H9 (cell line): Measurements from ENCODE around the gene GNAT3. TPM values are rescaled to one million over a fixed set of nuclear protein-coding genes. Genes with fewer than 3 reads are reported as not detected.

ENCODE experiments used
- DNase-seq: peaks from one replicate; pipeline ENCODE4 v3.0.0-alpha.2; 2017
- H2AFZ ChIP-seq: one replicate; pipeline ENCODE4 v1.6.1; 2013; ENCODE audit warnings: mild to moderate bottlenecking, low read length, control low read depth, moderate library complexity
- H2AK5ac ChIP-seq: 2 replicates; pipeline ENCODE4 v1.6.1; 2013; ENCODE audit warnings: low read length, control low read depth, mixed read lengths; ENCODE audit not compliant: insufficient read length
- H2BK120ac ChIP-seq: one replicate; pipeline ENCODE4 v1.6.1; 2013; ENCODE audit warnings: low read depth, mild to moderate bottlenecking, low read length, control low read depth, inconsistent platforms; ENCODE audit not compliant: poor library complexity, severe bottlenecking
- H2BK12ac ChIP-seq: 2 replicates; pipeline ENCODE4 v1.6.1; 2013; ENCODE audit warnings: low read length, control low read depth, mixed read lengths, low read depth; ENCODE audit not compliant: insufficient read length
- H2BK15ac ChIP-seq: 2 replicates; pipeline ENCODE4 v1.6.1; 2013; ENCODE audit warnings: low read depth, low read length, control low read depth
- H2BK20ac ChIP-seq: one replicate; pipeline ENCODE4 v1.6.1; 2013; ENCODE audit warnings: low read depth, mild to moderate bottlenecking, low read length, control low read depth, inconsistent platforms; ENCODE audit not compliant: poor library complexity, severe bottlenecking
- H2BK5ac ChIP-seq: 2 replicates; pipeline ENCODE4 v1.6.1; 2013; ENCODE audit warnings: low read length, control low read depth, mixed read lengths; ENCODE audit not compliant: insufficient read length
- H3K14ac ChIP-seq: 2 replicates; pipeline ENCODE4 v1.6.1; 2013; ENCODE audit warnings: low read length, control low read depth; ENCODE audit not compliant: insufficient read depth
- H3K18ac ChIP-seq: 2 replicates; pipeline ENCODE4 v1.6.1; 2013; ENCODE audit warnings: low read depth, mild to moderate bottlenecking, mixed read lengths, low read length, control low read depth; ENCODE audit not compliant: insufficient read length
- H3K23ac ChIP-seq: 2 replicates; pipeline ENCODE4 v1.6.1; 2013; ENCODE audit warnings: low read length, control low read depth, mixed read lengths, low read depth; ENCODE audit not compliant: insufficient read length
- H3K23me2 ChIP-seq: 2 replicates; pipeline ENCODE4 v1.6.1; 2013; ENCODE audit warnings: low read depth, mild to moderate bottlenecking, mixed read lengths, low read length, control low read depth; ENCODE audit not compliant: insufficient read length, poor library complexity, severe bottlenecking
- H3K27ac ChIP-seq: 2 replicates; pipeline ENCODE4 v1.5.1; 2013; ENCODE audit warnings: low read length, control low read depth, mixed read lengths, low read depth; ENCODE audit not compliant: insufficient read length
- H3K27me3 ChIP-seq: 2 replicates; pipeline ENCODE4 v1.6.1; 2013; ENCODE audit warnings: low read length, control low read depth, inconsistent platforms; ENCODE audit not compliant: insufficient read depth
- H3K4ac ChIP-seq: 2 replicates; pipeline ENCODE4 v1.6.1; 2013; ENCODE audit warnings: low read depth, mild to moderate bottlenecking, control low read depth, inconsistent platforms, low read length, moderate library complexity
- H3K4me1 ChIP-seq: 2 replicates; pipeline ENCODE4 v1.6.1; 2013; ENCODE audit warnings: low read length, control low read depth, inconsistent platforms; ENCODE audit not compliant: insufficient read depth
- H3K4me2 ChIP-seq: 2 replicates; pipeline ENCODE4 v1.6.1; 2013; ENCODE audit warnings: low read length, control low read depth, mixed read lengths; ENCODE audit not compliant: insufficient read length, insufficient read depth
- H3K56ac ChIP-seq: 2 replicates; pipeline ENCODE4 v1.6.1; 2013; ENCODE audit warnings: low read depth, mild to moderate bottlenecking, mixed read lengths, low read length, control low read depth; ENCODE audit not compliant: insufficient read length
- H3K79me1 ChIP-seq: 2 replicates; pipeline ENCODE4 v1.6.1; 2013; ENCODE audit warnings: low read depth, mild to moderate bottlenecking, moderate library complexity, low read length, control low read depth, inconsistent platforms; ENCODE audit not compliant: insufficient read depth, poor library complexity, severe bottlenecking
- H3K79me2 ChIP-seq: 2 replicates; pipeline ENCODE4 v1.6.1; 2013; ENCODE audit warnings: low read length, control low read depth, inconsistent platforms; ENCODE audit not compliant: insufficient read depth
- H3K9ac ChIP-seq: 2 replicates; pipeline ENCODE4 v1.6.1; 2013; ENCODE audit warnings: low read length, control low read depth, mixed read lengths; ENCODE audit not compliant: insufficient read length; ENCODE audit errors: extremely low read depth
- H3K9me3 ChIP-seq: one replicate; pipeline ENCODE4 v1.6.1; 2013; ENCODE audit warnings: low read depth, low read length, inconsistent platforms; ENCODE audit not compliant: control insufficient read depth
- H3T11ph ChIP-seq: one replicate; pipeline ENCODE4 v1.6.1; 2013; ENCODE audit warnings: mild to moderate bottlenecking, low read length, control low read depth, inconsistent platforms
- H4K20me1 ChIP-seq: one replicate; pipeline ENCODE4 v1.6.1; 2013; ENCODE audit not compliant: control insufficient read depth, insufficient read length, insufficient read depth
- H4K5ac ChIP-seq: 2 replicates; pipeline ENCODE4 v1.6.1; 2013; ENCODE audit warnings: low read depth, mild to moderate bottlenecking, mixed read lengths, low read length, control low read depth; ENCODE audit not compliant: insufficient read length
- H4K8ac ChIP-seq: replicated peaks from 2 replicates; pipeline ENCODE4 v1.6.1; 2013; ENCODE audit warnings: low read length, control low read depth, mixed read lengths, low read depth; ENCODE audit not compliant: insufficient read length
- H4K91ac ChIP-seq: 2 replicates; pipeline ENCODE4 v1.6.1; 2013; ENCODE audit warnings: low read depth, mild to moderate bottlenecking, moderate library complexity, mixed read lengths, low read length, control low read depth; ENCODE audit not compliant: insufficient read length
- H3K27ac Mint-ChIP-seq, 3 experiments: 2 replicates in 2 of 3; 3 replicates in 1 of 3; pipeline ENCODE4 v1.8.0; 2020 to 2021; ENCODE audit warnings: mixed read lengths in 3 of 3, mild to moderate bottlenecking in 1 of 3, moderate library complexity in 1 of 3
- H3K27me3 Mint-ChIP-seq: 2 replicates; pipeline ENCODE4 v1.8.0; 2021; ENCODE audit warnings: low read depth, mild to moderate bottlenecking, moderate library complexity, mixed read lengths
- H3K36me3 Mint-ChIP-seq, 3 experiments: 2 replicates in 2 of 3; 3 replicates in 1 of 3; pipeline ENCODE4 v1.8.0; 2020 to 2021; ENCODE audit warnings: low read depth in 3 of 3, mixed read lengths in 3 of 3; ENCODE audit not compliant: insufficient read depth in 1 of 3
- H3K4me1 Mint-ChIP-seq, 2 experiments: 2 replicates each; pipeline ENCODE4 v1.8.0; 2020; ENCODE audit warnings: mixed read lengths in 2 of 2
- H3K4me3 Mint-ChIP-seq, 2 experiments: 2 replicates in 1 of 2; 3 replicates in 1 of 2; pipeline ENCODE4 v1.8.0; 2020 to 2021; ENCODE audit warnings: mild to moderate bottlenecking in 2 of 2, mixed read lengths in 2 of 2, moderate library complexity in 1 of 2
- H3K9me3 Mint-ChIP-seq, 2 experiments: 2 replicates in 1 of 2; 3 replicates in 1 of 2; pipeline ENCODE4 v1.8.0; 2020; ENCODE audit warnings: mild to moderate bottlenecking in 2 of 2, mixed read lengths in 2 of 2, moderate library complexity in 1 of 2
- CTCF ChIP-seq: fragments of 200-600 bp; sonication (generic); conservative IDR thresholded peaks from 3 replicates; pipeline ENCODE4 v1.8.0; 2021; ENCODE audit warnings: antibody characterized with exemption, mild to moderate bottlenecking
- WGBS: extraction: QIAGEN DNeasy Blood & Tissue Kit; methylation state at CpG from one replicate; pipeline ENCODE4 v1.1.7; 2013; ENCODE audit warnings: missing lambda C conversion rate, low lambda C conversion rate, mixed read lengths; ENCODE audit not compliant: insufficient read length; ENCODE audit errors: extremely low coverage; 5-methylcytosine and 5-hydroxymethylcytosine counted together
- total RNA-seq: library from RNA; stranded (reverse); gene quantifications from 2 replicates; pipeline ENCODE4 v1.2.1, GENCODE V29; 2021

Gene GNAT3
- total RNA-seq, 1 experiment from 2014 or later = not detected

- Histone ChIP-seq H3K4ac (no peak overlapping the region), H3K9me3 (no peaks in the 10 kb centered on the region), H3K4me1 (no peaks in the 10 kb centered on the region), H4K20me1 (no peaks in the 10 kb centered on the region), H4K91ac (no peak overlapping the region), H3K27ac (no peak overlapping the region), H2AK5ac (no peak overlapping the region), H2BK20ac (no peak overlapping the region), H3K14ac (no peak overlapping the region), H2BK5ac (no peak overlapping the region), H3K4me2 (no peak overlapping the region), H3K9ac (no peak overlapping the region), H3K18ac (no peak overlapping the region), H3K27me3 (no peaks in the 10 kb centered on the region), H2BK15ac (no peak overlapping the region), H2AFZ (no peak overlapping the region), H3T11ph (no peak overlapping the region), H2BK12ac (no peak overlapping the region), H2BK120ac (no peak overlapping the region), H3K79me1 (no peaks in the 10 kb centered on the region), H3K56ac (no peak overlapping the region), H3K23ac (no peak overlapping the region), H4K5ac (no peak overlapping the region), H3K23me2 (no peaks in the 10 kb centered on the region), H4K8ac (no peak overlapping the region), H3K79me2 (no peaks in the 10 kb centered on the region)
- no peaks in the 10 kb centered on the region for H3K4me1 Mint-ChIP-seq
- WGBS = no CpG with 5 or more reads among the region's 4 CpGs
- no peaks in the 10 kb centered on the region for H3K36me3 Mint-ChIP-seq
- no peaks in the 10 kb centered on the region for H3K27me3 Mint-ChIP-seq
- H3K4me3 Mint-ChIP-seq = no peak overlapping the region
- peak overlapping the region in 1 of 3 experiments; percentile 4; a peak in 2 of 7 replicates for H3K27ac Mint-ChIP-seq
- DNase-seq = no peak
- TF ChIP-seq CTCF = no peak
- H3K9me3 Mint-ChIP-seq = no peaks in the 10 kb centered on the region
Observed at GRCh38 chr7:80517282-80517747, 5.5 kb upstream of the GNAT3 start.
